Measurements from ENCODE around the gene GDA. TPM values are rescaled to one million over a fixed set of nuclear protein-coding genes. Genes with fewer than 3 reads are reported as not detected.
"Not testable (repeated sequence)": the region's sequence is repeated elsewhere in the genome, so short reads cannot be mapped to it uniquely, and the experiment has no call there.

Gene GDA
- total RNA-seq, 2 donors from 2014 or later: 2.5 to 6.9 TPM

GRCh38 chr9:72290311-72290710 lies 141.1 kb downstream of the GDA start:
- Mint-ChIP-seq H3K9me3 (peaks cover 19% of the 10 kb centered on the region), H3K36me3 (ENCODE audit: low read depth) (no peaks in the 10 kb centered on the region), H3K27ac (no peak overlapping the region), H3K4me1 (no peaks in the 10 kb centered on the region), H3K4me3 (no peak overlapping the region), H3K27me3 (ENCODE audit: insufficient read depth) (no peaks in the 10 kb centered on the region)
- Histone ChIP-seq H3K9ac (ENCODE audit: extremely low read depth, low read length, poor library complexity, severe bottlenecking) (no peak overlapping the region), H3K27me3 (ENCODE audit: control insufficient read depth, insufficient read depth, low read length, poor library complexity, severe bottlenecking) (no peaks in the 10 kb centered on the region), H3K27ac (ENCODE audit: low read depth, low read length) (no peak overlapping the region), H3K4me1 (ENCODE audit: control insufficient read depth, insufficient read depth, low read length) (no peaks in the 10 kb centered on the region), H3K9me3 (ENCODE audit: control insufficient read depth, low read length) (no peaks in the 10 kb centered on the region), H3K36me3 (ENCODE audit: control insufficient read depth, insufficient read depth, low read length) (no peaks in the 10 kb centered on the region), H3K4me3 (ENCODE audit: low read length) (no peak overlapping the region)
- WGBS, 2 experiments (ENCODE audit: insufficient coverage in 1 of 2, insufficient read length in 1 of 2): 83 to 100% methylated on average over 1 to 2 of the region's 2 CpGs
- TF ChIP-seq, protein P1, sequence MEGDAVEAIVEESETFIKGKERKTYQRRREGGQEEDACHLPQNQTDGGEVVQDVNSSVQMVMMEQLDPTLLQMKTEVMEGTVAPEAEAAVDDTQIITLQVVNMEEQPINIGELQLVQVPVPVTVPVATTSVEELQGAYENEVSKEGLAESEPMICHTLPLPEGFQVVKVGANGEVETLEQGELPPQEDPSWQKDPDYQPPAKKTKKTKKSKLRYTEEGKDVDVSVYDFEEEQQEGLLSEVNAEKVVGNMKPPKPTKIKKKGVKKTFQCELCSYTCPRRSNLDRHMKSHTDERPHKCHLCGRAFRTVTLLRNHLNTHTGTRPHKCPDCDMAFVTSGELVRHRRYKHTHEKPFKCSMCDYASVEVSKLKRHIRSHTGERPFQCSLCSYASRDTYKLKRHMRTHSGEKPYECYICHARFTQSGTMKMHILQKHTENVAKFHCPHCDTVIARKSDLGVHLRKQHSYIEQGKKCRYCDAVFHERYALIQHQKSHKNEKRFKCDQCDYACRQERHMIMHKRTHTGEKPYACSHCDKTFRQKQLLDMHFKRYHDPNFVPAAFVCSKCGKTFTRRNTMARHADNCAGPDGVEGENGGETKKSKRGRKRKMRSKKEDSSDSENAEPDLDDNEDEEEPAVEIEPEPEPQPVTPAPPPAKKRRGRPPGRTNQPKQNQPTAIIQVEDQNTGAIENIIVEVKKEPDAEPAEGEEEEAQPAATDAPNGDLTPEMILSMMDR (conservative IDR thresholded peaks at IDR 0.05): no peak
- DNase-seq: no peak

DNA sequence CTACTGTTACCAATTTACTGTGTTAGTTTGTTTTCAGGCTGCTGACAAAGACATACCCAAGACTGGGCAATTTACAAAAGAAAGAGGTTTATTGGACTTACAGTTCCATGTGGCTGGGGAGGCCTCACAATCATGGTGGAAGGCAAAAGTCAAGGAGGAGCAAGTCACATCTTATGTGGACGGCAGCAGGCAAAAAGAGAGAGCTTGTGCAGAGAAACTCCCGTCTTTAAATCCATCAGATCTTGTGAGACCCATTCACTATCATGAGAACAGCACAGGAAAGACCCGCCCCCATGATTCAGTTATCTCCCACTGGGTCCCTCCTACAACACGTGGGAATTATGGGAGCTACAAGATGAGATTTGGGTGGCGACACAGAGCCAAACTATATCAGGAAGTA lies 142.3 kb downstream of the GDA start:
- not testable (repeated sequence) for H3K36me3 Mint-ChIP-seq (ENCODE audit: low read depth); H3K9me3 ChIP-seq (ENCODE audit: control insufficient read depth, low read length); H3K4me3 Mint-ChIP-seq; H3K27ac Mint-ChIP-seq; H3K4me1 Mint-ChIP-seq; H3K27me3 Mint-ChIP-seq (ENCODE audit: insufficient read depth); H3K4me1 ChIP-seq (ENCODE audit: control insufficient read depth, insufficient read depth, low read length); DNase-seq; H3K4me3 ChIP-seq (ENCODE audit: low read length); H3K9ac ChIP-seq (ENCODE audit: extremely low read depth, low read length, poor library complexity, severe bottlenecking); H3K36me3 ChIP-seq (ENCODE audit: control insufficient read depth, insufficient read depth, low read length); H3K27ac ChIP-seq (ENCODE audit: low read depth, low read length); H3K27me3 ChIP-seq (ENCODE audit: control insufficient read depth, insufficient read depth, low read length, poor library complexity, severe bottlenecking)
- peaks cover 19% of the 10 kb centered on the region for H3K9me3 Mint-ChIP-seq
- WGBS, 2 experiments (ENCODE audit: insufficient coverage in 1 of 2, insufficient read length in 1 of 2): 92 to 100% methylated on average over 1 to 5 of the region's 5 CpGs

DNA sequence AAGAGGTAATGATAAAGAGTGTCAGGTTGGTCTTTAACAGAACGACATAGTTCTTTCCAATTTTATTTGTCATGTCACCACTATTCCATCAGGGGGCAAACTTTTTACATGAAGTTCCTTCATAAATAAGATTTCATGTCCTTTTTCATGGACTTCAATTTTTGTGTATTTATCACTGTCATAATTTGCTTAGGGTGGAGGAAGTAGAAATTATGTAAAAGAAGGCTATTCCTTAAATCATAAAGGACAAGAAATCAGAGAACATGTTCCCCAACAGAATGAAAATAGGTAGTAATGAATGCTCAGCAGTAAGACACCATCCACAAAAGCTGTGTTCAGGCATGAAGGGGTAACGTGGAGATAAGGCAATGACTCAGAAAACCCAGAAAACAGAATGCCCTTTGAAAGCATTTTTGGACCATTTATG lies 143.0 kb downstream of the GDA start:
- 67 to 100% methylated on average over 1 to 2 of the region's 2 CpGs for WGBS, 2 experiments (ENCODE audit: insufficient coverage in 1 of 2, insufficient read length in 1 of 2)
- H3K27ac Mint-ChIP-seq: no peak overlapping the region

More for the DNA sequence above, 143.0 kb downstream of the GDA start:
- Histone ChIP-seq H3K9ac (ENCODE audit: extremely low read depth, low read length, poor library complexity, severe bottlenecking) (no peak overlapping the region), H3K9me3 (ENCODE audit: control insufficient read depth, low read length) (no peaks in the 10 kb centered on the region), H3K27ac (ENCODE audit: low read depth, low read length) (no peak overlapping the region), H3K36me3 (ENCODE audit: control insufficient read depth, insufficient read depth, low read length) (no peaks in the 10 kb centered on the region), H3K4me3 (ENCODE audit: low read length) (no peak overlapping the region), H3K4me1 (ENCODE audit: control insufficient read depth, insufficient read depth, low read length) (no peaks in the 10 kb centered on the region), H3K27me3 (ENCODE audit: control insufficient read depth, insufficient read depth, low read length, poor library complexity, severe bottlenecking) (peaks cover 10% of the 10 kb centered on the region)
- H3K4me3 Mint-ChIP-seq: no peak overlapping the region
- H3K9me3 Mint-ChIP-seq: peaks cover 19% of the 10 kb centered on the region
- no peaks in the 10 kb centered on the region for H3K36me3 Mint-ChIP-seq (ENCODE audit: low read depth)
- no peak for DNase-seq
- TF ChIP-seq, protein P1 (conservative IDR thresholded peaks at IDR 0.05): peak; percentile 74
- H3K27me3 Mint-ChIP-seq (ENCODE audit: insufficient read depth): peaks cover 5% of the 10 kb centered on the region
- no peaks in the 10 kb centered on the region for H3K4me1 Mint-ChIP-seq

All from endodermal cell (in vitro differentiated cells).